DMS153 treated with DMSO at 0.1 percent for 48 hours (cell line): ENCODE results near the gene SLC18A2.

Experiments used
- DNase-seq: peaks from one replicate; lab custom pipeline; 2025; ENCODE audit not compliant: unreplicated experiment; lab: John Stamatoyannopoulos, UW

Gene SLC18A2

GRCh38 chr10:117306674-117307073, 65.8 kb downstream of the SLC18A2 start:
- no peak for DNase-seq

DNA sequence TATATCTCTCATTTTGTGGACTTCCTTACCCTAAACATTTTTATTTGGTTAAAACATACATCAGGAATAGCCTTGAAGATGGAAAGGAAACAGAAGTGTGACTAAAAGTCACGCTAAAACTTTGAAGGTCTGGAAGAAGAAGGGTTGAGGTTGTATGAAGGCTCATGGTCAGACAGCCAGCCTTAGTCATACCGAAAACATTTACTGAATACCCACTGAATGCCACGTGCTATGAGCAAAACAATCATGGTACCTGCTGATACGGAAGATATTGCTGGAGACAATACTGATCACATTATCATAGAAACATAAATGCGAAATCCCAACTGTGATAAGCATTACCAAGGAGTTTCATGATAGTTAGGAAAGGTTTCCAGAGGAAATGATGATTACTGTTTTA, 70.3 kb downstream of the SLC18A2 start:
- DNase-seq, result no peak

DNA sequence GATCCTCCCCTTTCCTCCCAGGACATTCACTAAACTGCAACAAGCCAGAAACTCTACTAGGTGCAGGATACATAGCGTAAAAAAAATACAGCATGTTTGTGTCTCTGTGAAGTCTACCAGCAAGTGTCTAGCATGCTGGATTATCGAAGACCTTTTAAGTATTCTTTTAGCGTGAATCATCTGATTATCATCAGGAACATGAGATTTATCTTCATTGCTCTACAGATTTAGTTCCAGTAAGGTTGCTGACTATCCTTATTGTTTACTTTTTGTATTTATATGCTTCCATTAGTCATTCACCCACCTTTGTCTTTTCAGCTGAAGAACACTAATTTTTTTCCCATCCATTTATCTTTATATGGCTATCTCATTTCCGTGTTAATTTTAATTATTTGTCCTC, 71.5 kb downstream of the SLC18A2 start:
- no peak for DNase-seq

GRCh38 chr10:117313641-117314040, 72.7 kb downstream of the SLC18A2 start:
- DNase-seq, result no peak

GRCh38 chr10:117316701-117317100, 75.8 kb downstream of the SLC18A2 start:
- no peak for DNase-seq

DNA sequence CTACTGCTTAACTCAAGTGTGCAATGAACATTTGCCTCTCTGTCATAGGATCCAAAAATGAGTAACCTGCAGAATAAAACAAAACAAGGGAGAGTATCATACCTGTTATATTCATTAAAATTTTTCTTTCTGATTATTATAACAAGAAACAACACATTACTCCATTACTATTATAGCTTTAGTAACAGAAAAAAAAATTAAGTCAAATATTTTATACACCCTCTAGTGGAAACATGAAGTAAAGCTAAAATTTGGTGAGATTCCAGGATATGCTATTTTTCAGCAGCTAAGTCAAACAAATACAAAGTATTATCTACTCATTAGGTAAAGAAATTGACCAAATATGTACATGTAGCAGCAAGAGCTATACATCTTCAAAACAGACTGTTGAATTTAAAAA, 78.0 kb downstream of the SLC18A2 start:
- no peak for DNase-seq

DNA sequence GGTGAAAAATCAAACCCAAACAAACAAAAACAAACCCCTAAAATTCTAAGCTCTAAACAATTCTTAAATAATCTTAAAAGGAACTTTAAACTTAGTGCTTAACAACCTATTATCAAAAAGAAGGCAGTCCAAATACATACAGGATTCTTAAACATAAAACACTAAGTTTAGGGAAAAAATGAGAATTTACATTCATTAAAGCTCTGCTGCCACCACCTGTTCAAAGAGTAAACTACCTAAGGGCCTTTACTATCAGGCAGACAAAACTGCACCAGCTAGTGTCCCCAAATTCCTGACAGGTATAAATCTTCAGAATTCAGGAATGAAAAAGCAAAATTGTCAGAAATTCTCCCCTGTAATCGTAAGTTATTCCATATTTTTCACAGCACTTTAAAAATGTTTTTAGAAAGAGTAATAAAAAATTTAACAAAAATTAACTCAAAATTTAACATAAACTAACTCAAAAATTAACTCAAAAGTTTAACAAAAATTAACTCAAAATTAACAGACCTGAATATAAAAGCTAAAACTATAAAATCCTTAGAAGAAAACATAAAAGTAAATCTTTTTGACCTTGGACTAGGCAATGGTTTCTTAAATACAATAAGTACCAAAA, 79.2 kb downstream of the SLC18A2 start:
- peak; percentile 31 for DNase-seq

DNA sequence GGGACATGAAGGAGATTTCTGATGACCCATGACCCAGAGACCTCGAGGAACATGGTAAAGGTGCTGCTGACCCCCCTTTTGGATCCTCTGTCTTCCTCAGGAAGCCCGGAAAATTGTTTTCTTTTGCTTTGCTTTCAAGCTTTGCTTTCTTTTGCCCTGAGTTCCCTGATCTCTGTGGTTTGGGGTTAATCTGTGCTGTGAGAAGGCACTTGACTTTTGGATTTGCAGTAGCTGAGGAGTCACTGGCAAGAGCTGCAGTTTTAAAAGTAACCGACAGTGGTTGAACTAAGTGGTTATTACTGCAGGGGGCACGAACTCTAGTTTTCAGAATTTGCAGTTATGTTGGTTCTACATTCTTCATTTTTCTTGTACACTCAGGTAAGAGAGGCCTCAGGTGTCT, 81.3 kb downstream of the SLC18A2 start:
- DNase-seq, result no peak

DNA sequence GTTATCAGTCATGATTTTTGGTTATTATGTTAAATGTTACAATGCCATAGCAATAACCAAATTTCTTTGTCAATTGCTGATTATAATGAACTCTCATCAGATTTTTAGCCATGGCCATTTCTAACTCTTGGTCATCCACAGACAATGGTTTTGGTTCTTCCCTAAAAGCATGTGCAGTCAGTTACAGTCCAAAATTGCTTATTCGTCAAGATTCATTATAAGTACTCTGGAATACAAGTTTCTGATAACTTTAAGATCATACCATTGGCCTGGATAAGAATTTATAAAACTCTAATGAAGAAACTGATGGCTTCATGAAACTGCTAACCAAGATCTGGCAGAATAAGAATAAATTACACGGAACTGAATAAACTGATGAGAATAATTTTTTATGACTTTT, 83.5 kb downstream of the SLC18A2 start:
- DNase-seq, result no peak

GRCh38 chr10:117327262-117327661, 86.3 kb downstream of the SLC18A2 start:
- DNase-seq, result no peak
